ENCODE results near the gene FRZB. TPM values are rescaled to one million over a fixed set of nuclear protein-coding genes. Genes with fewer than 3 reads are reported as not detected.

The FRZB gene
- total and polyA plus RNA-seq, 11 donors, result 0.31 to 5.5 (median 1.8) TPM

- peaks cover 0 to 28% (median 9%) of the 10 kb centered on the region in 12 donors for H3K4me1 ChIP-seq
- no peaks in the 10 kb centered on the region for H3K36me3 ChIP-seq
- peaks cover 0 to 18% (median 0%) of the 10 kb centered on the region in 9 donors for H3K27me3 ChIP-seq
- no peak overlapping the region for H3K4me3 ChIP-seq
- no peaks in the 10 kb centered on the region for H3K9me3 ChIP-seq
- ATAC-seq (no peak), DNase-seq (no peak)
- TF ChIP-seq CTCF (IDR thresholded peaks at IDR 0.05), result no peak
- TF ChIP-seq POLR2A (IDR thresholded peaks at IDR 0.05), result no peak
- intact Hi-C loops (cut with DNase I), result no loop called here
- H3K27ac ChIP-seq, result no peak overlapping the region
Measured at GRCh38 chr2:182863642-182864041, 2.8 kb downstream of the FRZB start.

GRCh38 chr2:182862091-182862490 is 4.3 kb downstream of the FRZB start:
- Histone ChIP-seq H3K27ac (peak overlapping the region in 3 of 12 donors; percentile 30 to 40 (median 34)), H3K9me3 (no peaks in the 10 kb centered on the region), H3K4me3 (no peak overlapping the region), H3K4me1 (peaks cover 0 to 20% (median 7%) of the 10 kb centered on the region in 12 donors), H3K36me3 (no peaks in the 10 kb centered on the region), H3K27me3 (peaks cover 0 to 13% (median 0%) of the 10 kb centered on the region in 9 donors)
- peak in 1 of 4 donors; percentile 43 for ATAC-seq
- no peak for TF ChIP-seq CTCF (IDR thresholded peaks at IDR 0.05)
- TF ChIP-seq POLR2A (IDR thresholded peaks at IDR 0.05), result no peak
- WGBS, 4 donors, result 49 to 70% (median 59%) methylated on average over 5 of the region's 5 CpGs
- DNase-seq, result peak in 2 of 5 donors; percentile 29 to 32
- intact Hi-C loops (cut with DNase I), result no loop called here

GRCh38 chr2:182860858-182861257 is 5.6 kb downstream of the FRZB start:
- no peak overlapping the region for H3K27ac ChIP-seq
- H3K4me1 ChIP-seq, result peaks cover 0 to 17% (median 0%) of the 10 kb centered on the region in 12 donors
- H3K36me3 ChIP-seq, result no peaks in the 10 kb centered on the region
- H3K27me3 ChIP-seq, result peaks cover 0 to 3% (median 0%) of the 10 kb centered on the region in 9 donors
- H3K4me3 ChIP-seq, result no peak overlapping the region
- ATAC-seq, result no peak
- TF ChIP-seq CTCF (IDR thresholded peaks at IDR 0.05), result no peak
- no peak for TF ChIP-seq POLR2A (IDR thresholded peaks at IDR 0.05)
- H3K9me3 ChIP-seq, result peaks cover 0 to 11% (median 0%) of the 10 kb centered on the region in 12 donors
- 91 to 97% (median 95%) methylated on average over 2 of the region's 2 CpGs for WGBS, 4 donors
- DNase-seq, result no peak
- intact Hi-C loops (cut with DNase I), result no loop called here

GRCh38 chr2:182858671-182859070 is 7.8 kb downstream of the FRZB start:
- WGBS, 4 donors, result 92 to 96% (median 94%) methylated on average over 3 of the region's 3 CpGs
- Histone ChIP-seq H3K4me3 (no peak overlapping the region), H3K4me1 (peaks cover 0 to 17% (median 0%) of the 10 kb centered on the region in 12 donors), H3K9me3 (peaks cover 0 to 16% (median 0%) of the 10 kb centered on the region in 12 donors), H3K27ac (no peak overlapping the region), H3K36me3 (no peaks in the 10 kb centered on the region), H3K27me3 (no peaks in the 10 kb centered on the region)
- DNase-seq, result no peak
- intact Hi-C loops (cut with DNase I), result no loop called here
- ATAC-seq, result no peak
- no peak for TF ChIP-seq CTCF (IDR thresholded peaks at IDR 0.05)
- TF ChIP-seq POLR2A (IDR thresholded peaks at IDR 0.05), result no peak

Data from heart left ventricle (tissue), 16 donors.